ENCODE data around the gene GNB1L. TPM values are rescaled to one million over a fixed set of nuclear protein-coding genes. Genes with fewer than 3 reads are reported as not detected.

The GNB1L gene
- total and polyA plus RNA-seq, 9 of the 15 experiments (the other 6 are each of a cell fraction or from before 2014, with no cell fraction given) = 0.56 to 50.5 (median 10.2) TPM

DNA sequence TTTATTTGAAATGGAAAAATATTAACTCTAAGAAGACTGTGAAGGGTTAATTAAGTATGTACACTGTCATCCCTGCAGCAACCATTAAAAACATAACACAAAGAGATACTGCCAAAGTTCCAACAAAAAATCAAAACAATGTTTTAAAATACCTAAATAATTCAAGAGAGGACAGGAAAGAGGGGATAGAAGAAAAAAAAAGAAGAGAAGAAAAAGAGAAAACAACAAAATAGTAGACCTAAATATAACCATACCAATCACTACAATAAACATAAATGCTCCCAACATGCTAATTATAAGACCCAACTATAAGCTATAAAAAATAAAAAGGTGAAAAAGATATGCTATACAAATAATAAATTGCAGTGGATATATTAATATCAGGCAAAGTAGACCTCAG, 20.1 kb downstream of the GNB1L start (continued):
- TF ChIP-seq MGA (IDR thresholded peaks at IDR 0.05) = no peak
- TF ChIP-seq STAT5A (IDR thresholded peaks at IDR 0.05; ENCODE audit: borderline replicate concordance, low read length) = no peak
- peak; percentile 46; the same call in 1 of the 2 replicates for TF ChIP-seq SNIP1 (IDR thresholded peaks at IDR 0.05; ENCODE audit: low read depth)
- TF ChIP-seq MLLT1 (IDR thresholded peaks at IDR 0.05) = peak in 1 of 2 experiments; percentile 37; a peak in 1 of 4 replicates
- TF ChIP-seq KHSRP (IDR thresholded peaks at IDR 0.05) = peak; percentile 50; the same call in 1 of the 2 replicates
- peak; percentile 40; the same call in 1 of the 2 replicates for TF ChIP-seq ZNF668 (CRISPR knock-in tag; IDR thresholded peaks at IDR 0.05)
- TF ChIP-seq, protein P1, sequence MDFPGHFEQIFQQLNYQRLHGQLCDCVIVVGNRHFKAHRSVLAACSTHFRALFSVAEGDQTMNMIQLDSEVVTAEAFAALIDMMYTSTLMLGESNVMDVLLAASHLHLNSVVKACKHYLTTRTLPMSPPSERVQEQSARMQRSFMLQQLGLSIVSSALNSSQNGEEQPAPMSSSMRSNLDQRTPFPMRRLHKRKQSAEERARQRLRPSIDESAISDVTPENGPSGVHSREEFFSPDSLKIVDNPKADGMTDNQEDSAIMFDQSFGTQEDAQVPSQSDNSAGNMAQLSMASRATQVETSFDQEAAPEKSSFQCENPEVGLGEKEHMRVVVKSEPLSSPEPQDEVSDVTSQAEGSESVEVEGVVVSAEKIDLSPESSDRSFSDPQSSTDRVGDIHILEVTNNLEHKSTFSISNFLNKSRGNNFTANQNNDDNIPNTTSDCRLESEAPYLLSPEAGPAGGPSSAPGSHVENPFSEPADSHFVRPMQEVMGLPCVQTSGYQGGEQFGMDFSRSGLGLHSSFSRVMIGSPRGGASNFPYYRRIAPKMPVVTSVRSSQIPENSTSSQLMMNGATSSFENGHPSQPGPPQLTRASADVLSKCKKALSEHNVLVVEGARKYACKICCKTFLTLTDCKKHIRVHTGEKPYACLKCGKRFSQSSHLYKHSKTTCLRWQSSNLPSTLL (IDR thresholded peaks at IDR 0.05) = peak; percentile 54; the same call in 1 of the 2 replicates
- TF ChIP-seq ZBTB2 (IDR thresholded peaks at IDR 0.05) = peak; percentile 45; the same call in 1 of the 2 replicates
- TF ChIP-seq THRAP3 (IDR thresholded peaks at IDR 0.05; ENCODE audit: borderline replicate concordance) = no peak
- peak in 1 of 2 experiments; percentile 79; a peak in 1 of 4 replicates for TF ChIP-seq CSDE1 (IDR thresholded peaks at IDR 0.05)
- TF ChIP-seq PHB (CRISPR knock-in tag; IDR thresholded peaks at IDR 0.05) = no peak
- TF ChIP-seq ZNF507 (tag; conservative IDR thresholded peaks at IDR 0.05) = peak; percentile 98
- TF ChIP-seq ARNT (IDR thresholded peaks at IDR 0.05) = peak in 1 of 2 experiments; percentile 72; a peak in 1 of 4 replicates
